ENCODE measurements around the gene SIK2. TPM values are rescaled to one million over a fixed set of nuclear protein-coding genes. Genes with fewer than 3 reads are reported as not detected.

SIK2 gene
- total RNA-seq, 1 donor from 2014 or later: 21.8 TPM

- Mint-ChIP-seq H3K4me1 (peaks cover 30% of the 10 kb centered on the region), H3K4me3 (no peak overlapping the region), H3K36me3 (ENCODE audit: low read depth) (no peaks in the 10 kb centered on the region), H3K27me3 (ENCODE audit: low read depth) (no peaks in the 10 kb centered on the region), H3K27ac (ENCODE audit: unreplicated experiment) (no peak overlapping the region), H3K9me3 (no peaks in the 10 kb centered on the region)
- TF ChIP-seq CTCF (conservative IDR thresholded peaks at IDR 0.05): no peak
- DNase-seq (ENCODE audit: low read depth, low spot score): no peak
These were observed 3.4 kb downstream of the SIK2 start for GRCh38 chr11:111605681-111606080.

GRCh38 chr11:111606986-111607385, 4.7 kb downstream of the SIK2 start:
- Mint-ChIP-seq H3K27me3 (ENCODE audit: low read depth) (no peaks in the 10 kb centered on the region), H3K4me1 (peaks cover 25% of the 10 kb centered on the region), H3K4me3 (no peak overlapping the region), H3K36me3 (ENCODE audit: low read depth) (no peaks in the 10 kb centered on the region), H3K27ac (ENCODE audit: unreplicated experiment) (no peak overlapping the region), H3K9me3 (no peaks in the 10 kb centered on the region)
- TF ChIP-seq CTCF (conservative IDR thresholded peaks at IDR 0.05): no peak
- DNase-seq (ENCODE audit: low read depth, low spot score): no peak

- no peak overlapping the region for H3K4me3 Mint-ChIP-seq
- no peaks in the 10 kb centered on the region for H3K9me3 Mint-ChIP-seq
- no peak overlapping the region for H3K27ac Mint-ChIP-seq (ENCODE audit: unreplicated experiment)
- no peaks in the 10 kb centered on the region for H3K27me3 Mint-ChIP-seq (ENCODE audit: low read depth)
- H3K36me3 Mint-ChIP-seq (ENCODE audit: low read depth): no peaks in the 10 kb centered on the region
- no peak for TF ChIP-seq CTCF (conservative IDR thresholded peaks at IDR 0.05)
- peaks cover 30% of the 10 kb centered on the region for H3K4me1 Mint-ChIP-seq
- DNase-seq (ENCODE audit: low read depth, low spot score): no peak
These were observed 5.5 kb downstream of the SIK2 start for GRCh38 chr11:111607751-111608150.

GRCh38 chr11:111612224-111612623, 10.0 kb downstream of the SIK2 start:
- Mint-ChIP-seq H3K4me1 (peaks cover 8% of the 10 kb centered on the region), H3K27ac (ENCODE audit: unreplicated experiment) (no peak overlapping the region), H3K36me3 (ENCODE audit: low read depth) (no peaks in the 10 kb centered on the region), H3K27me3 (ENCODE audit: low read depth) (no peaks in the 10 kb centered on the region), H3K9me3 (no peaks in the 10 kb centered on the region), H3K4me3 (no peak overlapping the region)
- TF ChIP-seq CTCF (conservative IDR thresholded peaks at IDR 0.05): no peak
- no peak for DNase-seq (ENCODE audit: low read depth, low spot score)

- no peak overlapping the region for H3K4me3 Mint-ChIP-seq
- no peak for TF ChIP-seq CTCF (conservative IDR thresholded peaks at IDR 0.05)
- H3K36me3 Mint-ChIP-seq (ENCODE audit: low read depth): peaks cover 12% of the 10 kb centered on the region
- no peaks in the 10 kb centered on the region for H3K9me3 Mint-ChIP-seq
- no peak overlapping the region for H3K27ac Mint-ChIP-seq (ENCODE audit: unreplicated experiment)
- H3K27me3 Mint-ChIP-seq (ENCODE audit: low read depth): no peaks in the 10 kb centered on the region
- DNase-seq (ENCODE audit: low read depth, low spot score): no peak
- peaks cover 2% of the 10 kb centered on the region for H3K4me1 Mint-ChIP-seq
These were observed 15.0 kb downstream of the SIK2 start for GRCh38 chr11:111617286-111617685.

- DNase-seq (ENCODE audit: low read depth, low spot score): no peak
- Mint-ChIP-seq H3K4me1 (no peaks in the 10 kb centered on the region), H3K27me3 (ENCODE audit: low read depth) (no peaks in the 10 kb centered on the region), H3K4me3 (no peak overlapping the region), H3K27ac (ENCODE audit: unreplicated experiment) (no peak overlapping the region), H3K9me3 (peaks cover 7% of the 10 kb centered on the region), H3K36me3 (ENCODE audit: low read depth) (peaks cover 40% of the 10 kb centered on the region)
- no peak for TF ChIP-seq CTCF (conservative IDR thresholded peaks at IDR 0.05)
These were observed 18.3 kb downstream of the SIK2 start for GRCh38 chr11:111620518-111620917.
